Testis (tissue), 3 donors: ENCODE measurements around the gene FBXL17. TPM values are rescaled to one million over a fixed set of nuclear protein-coding genes. Genes with fewer than 3 reads are reported as not detected.

Experiments
- DNase-seq: peaks from one replicate; pipeline ENCODE4 v3.0.0-alpha.2; 2019
- H3K27ac ChIP-seq, 2 donors: fragments of 200-600 bp; sonication (generic); one replicate each; pipeline ENCODE4 v1.5.1; 2019
- H3K27me3 ChIP-seq: fragments of 200-600 bp; sonication (generic); one replicate; pipeline ENCODE4 v1.5.1; 2019
- H3K36me3 ChIP-seq: fragments of 200-600 bp; sonication (generic); one replicate; pipeline ENCODE4 v1.5.1; 2017; ENCODE audit warnings: low read depth; ENCODE audit errors: missing control alignments
- H3K4me1 ChIP-seq: fragments of 200-600 bp; sonication (generic); one replicate; pipeline ENCODE4 v1.5.1; 2019
- H3K4me3 ChIP-seq, 2 donors: fragments of 200-600 bp; sonication (generic); one replicate each; pipeline ENCODE4 v1.5.1; 2017 to 2019
- H3K9me3 ChIP-seq: fragments of 200-600 bp; sonication (generic); one replicate; pipeline ENCODE4 v1.5.1; 2017
- CTCF ChIP-seq, 3 experiments: fragments of 450-650 bp in 2 of 3; fragments of 200-600 bp in 1 of 3; sonication (generic) in 1 of 3; IDR thresholded peaks; one replicate each; pipeline ENCODE4 v1.5.1; 2016 to 2019; ENCODE audit warnings: antibody characterized with exemption in 3 of 3, mild to moderate bottlenecking in 2 of 3, moderate library complexity in 1 of 3
- POLR2A ChIP-seq: fragments of 450-650 bp; IDR thresholded peaks from one replicate; pipeline ENCODE4 v1.6.1; 2017; ENCODE audit warnings: antibody characterized with exemption, mild to moderate bottlenecking, moderate library complexity
- WGBS, 2 donors: methylation state at CpG; one replicate each; pipeline ENCODE4 v1.1.5; 2018; 5-methylcytosine and 5-hydroxymethylcytosine counted together
- intact Hi-C: fragments of 100-400 bp; cut with DNase I; formaldehyde crosslinking; loops from one replicate; pipeline ENCODE4 v1.15.1; 2023; ENCODE audit warnings: low total_unique reads
- polyA plus RNA-seq: library from polyadenylated mRNA; stranded (reverse); fragments of 350-450 nt; fragmentation: Illumina TruSeq; extraction: RNeasy Lipid Tissue Mini Kit (QIAGEN cat#74804); gene quantifications from one replicate; pipeline ENCODE4 v1.2.3, GENCODE V29; 2014; ENCODE audit warnings: low read depth, low replicate concordance; ENCODE audit not compliant: insufficient read depth
- total RNA-seq, 2 donors: library from RNA; depleted of rRNA; stranded (reverse); fragments of >200 nt; gene quantifications; one replicate each; pipeline ENCODE4 v1.2.3, GENCODE V29; 2016

The FBXL17 gene
- total and polyA plus RNA-seq, 3 donors from 2014 or later: 20.7 to 25.1 (median 22.6) TPM

GRCh38 chr5:108340131-108340530 is 41.8 kb downstream of the FBXL17 start:
- Histone ChIP-seq H3K4me1 (no peaks in the 10 kb centered on the region), H3K27ac (no peak overlapping the region), H3K27me3 (no peaks in the 10 kb centered on the region), H3K9me3 (no peaks in the 10 kb centered on the region), H3K36me3 (no peaks in the 10 kb centered on the region), H3K4me3 (no peak overlapping the region)
- intact Hi-C loops: no loop called here
- WGBS, 2 donors: 92 to 94% methylated on average over 8 of the region's 8 CpGs
- TF ChIP-seq CTCF (IDR thresholded peaks at IDR 0.05): no peak
- no peak for DNase-seq

DNA sequence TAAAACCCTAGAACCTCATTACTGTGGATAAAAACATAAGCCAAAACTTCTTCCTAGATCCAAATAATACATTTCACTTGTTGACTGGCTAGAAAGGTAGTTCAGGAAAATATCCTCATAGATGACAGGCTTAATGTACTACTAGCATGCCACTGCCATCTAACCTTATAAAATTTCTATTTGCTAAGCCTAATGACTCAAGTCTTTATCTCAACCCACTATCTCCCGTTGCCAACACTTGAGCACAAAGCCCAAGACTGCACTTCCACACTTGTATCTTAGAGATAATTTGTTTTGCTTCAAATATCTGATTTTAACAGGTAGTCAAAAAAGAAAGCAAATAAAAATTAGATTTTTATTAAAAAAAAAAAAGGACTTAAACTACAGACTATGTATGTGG is 42.7 kb downstream of the FBXL17 start:
- DNase-seq: no peak
- H3K36me3 ChIP-seq: no peaks in the 10 kb centered on the region
- H3K9me3 ChIP-seq: no peaks in the 10 kb centered on the region
- H3K4me3 ChIP-seq: no peak overlapping the region
- TF ChIP-seq CTCF (IDR thresholded peaks at IDR 0.05): no peak
- TF ChIP-seq POLR2A: no peak
- intact Hi-C loops: no loop called here
- no peaks in the 10 kb centered on the region for H3K4me1 ChIP-seq
- H3K27ac ChIP-seq: no peak overlapping the region
- H3K27me3 ChIP-seq: no peaks in the 10 kb centered on the region
- WGBS, 2 donors: 81 to 95% methylated on average over 1 of the region's 1 CpG

GRCh38 chr5:108334225-108334624 is 47.7 kb downstream of the FBXL17 start:
- TF ChIP-seq POLR2A (no peak), CTCF (IDR thresholded peaks at IDR 0.05) (no peak)
- intact Hi-C loops: no loop called here
- WGBS, 2 donors: 89 to 97% methylated on average over 2 of the region's 2 CpGs
- no peaks in the 10 kb centered on the region for H3K36me3 ChIP-seq
- H3K4me1 ChIP-seq: no peaks in the 10 kb centered on the region
- H3K4me3 ChIP-seq: no peak overlapping the region
- no peaks in the 10 kb centered on the region for H3K27me3 ChIP-seq
- no peaks in the 10 kb centered on the region for H3K9me3 ChIP-seq
- DNase-seq: no peak
- H3K27ac ChIP-seq: no peak overlapping the region

DNA sequence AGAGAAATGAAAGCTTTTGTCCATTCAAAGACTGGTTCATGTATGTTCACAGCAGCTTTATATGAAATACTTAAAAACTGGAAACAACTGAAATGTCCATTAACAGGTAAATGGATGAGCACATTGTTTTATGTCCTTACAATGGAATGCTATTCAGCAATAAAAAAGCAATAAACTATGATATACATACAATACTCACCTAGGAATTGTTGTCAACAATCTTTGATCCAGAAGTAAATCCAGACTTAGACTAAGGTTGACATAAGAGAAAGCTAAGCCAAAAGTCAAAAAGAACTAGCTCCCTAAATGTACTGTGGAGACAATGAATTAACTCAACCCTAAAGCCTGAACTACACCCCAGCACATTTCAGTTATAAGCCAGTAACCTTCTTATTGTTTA is 54.9 kb downstream of the FBXL17 start:
- Histone ChIP-seq H3K4me1 (no peaks in the 10 kb centered on the region), H3K27me3 (no peaks in the 10 kb centered on the region), H3K9me3 (no peaks in the 10 kb centered on the region), H3K4me3 (no peak overlapping the region), H3K36me3 (no peaks in the 10 kb centered on the region), H3K27ac (no peak overlapping the region)
- DNase-seq: no peak
- intact Hi-C loops: no loop called here
- TF ChIP-seq CTCF (IDR thresholded peaks at IDR 0.05): no peak
- no peak for TF ChIP-seq POLR2A

GRCh38 chr5:108324886-108325285 is 57.0 kb downstream of the FBXL17 start:
- intact Hi-C loops: no loop called here
- TF ChIP-seq CTCF (IDR thresholded peaks at IDR 0.05) (no peak), POLR2A (no peak)
- WGBS, 2 donors: 96 to 99% methylated on average over 4 of the region's 4 CpGs

More at GRCh38 chr5:108324886-108325285, 57.0 kb downstream of the FBXL17 start:
- Histone ChIP-seq H3K27ac (no peak overlapping the region), H3K27me3 (no peaks in the 10 kb centered on the region), H3K4me3 (no peak overlapping the region), H3K9me3 (no peaks in the 10 kb centered on the region), H3K36me3 (no peaks in the 10 kb centered on the region), H3K4me1 (no peaks in the 10 kb centered on the region)
- no peak for DNase-seq
